ENCODE results near the gene ALPL.

- TF ChIP-seq, protein P1, sequence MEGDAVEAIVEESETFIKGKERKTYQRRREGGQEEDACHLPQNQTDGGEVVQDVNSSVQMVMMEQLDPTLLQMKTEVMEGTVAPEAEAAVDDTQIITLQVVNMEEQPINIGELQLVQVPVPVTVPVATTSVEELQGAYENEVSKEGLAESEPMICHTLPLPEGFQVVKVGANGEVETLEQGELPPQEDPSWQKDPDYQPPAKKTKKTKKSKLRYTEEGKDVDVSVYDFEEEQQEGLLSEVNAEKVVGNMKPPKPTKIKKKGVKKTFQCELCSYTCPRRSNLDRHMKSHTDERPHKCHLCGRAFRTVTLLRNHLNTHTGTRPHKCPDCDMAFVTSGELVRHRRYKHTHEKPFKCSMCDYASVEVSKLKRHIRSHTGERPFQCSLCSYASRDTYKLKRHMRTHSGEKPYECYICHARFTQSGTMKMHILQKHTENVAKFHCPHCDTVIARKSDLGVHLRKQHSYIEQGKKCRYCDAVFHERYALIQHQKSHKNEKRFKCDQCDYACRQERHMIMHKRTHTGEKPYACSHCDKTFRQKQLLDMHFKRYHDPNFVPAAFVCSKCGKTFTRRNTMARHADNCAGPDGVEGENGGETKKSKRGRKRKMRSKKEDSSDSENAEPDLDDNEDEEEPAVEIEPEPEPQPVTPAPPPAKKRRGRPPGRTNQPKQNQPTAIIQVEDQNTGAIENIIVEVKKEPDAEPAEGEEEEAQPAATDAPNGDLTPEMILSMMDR (IDR thresholded peaks at IDR 0.05): no peak
- TF ChIP-seq EP300 (IDR thresholded peaks at IDR 0.05) (no peak), POLR2A (IDR thresholded peaks at IDR 0.05) (no peak), POLR2AphosphoS5 (IDR thresholded peaks at IDR 0.05) (no peak)
Measured at GRCh38 chr1:21572735-21573277, 63.6 kb downstream of the ALPL start.
